Muscle layer of duodenum (tissue), 2 donors: ENCODE data around the gene NCKAP1.

Experiments
- H3K27ac ChIP-seq: one replicate; pipeline ENCODE4 v1.7.0; 2013; ENCODE audit warnings: mild to moderate bottlenecking, low read length
- H3K27me3 ChIP-seq: one replicate; pipeline ENCODE4 v1.7.0; 2013; ENCODE audit warnings: low read depth, mild to moderate bottlenecking, control low read depth, low read length
- H3K36me3 ChIP-seq, 2 donors: one replicate each; pipeline ENCODE4 v1.7.0; 2013; ENCODE audit warnings: low read length in 2 of 2, control low read depth in 1 of 2, mild to moderate bottlenecking in 1 of 2; ENCODE audit not compliant: insufficient read depth in 2 of 2, control insufficient read depth in 1 of 2
- H3K4me1 ChIP-seq, 2 donors: one replicate each; pipeline ENCODE4 v1.7.0; 2013; ENCODE audit warnings: low read length in 2 of 2, mild to moderate bottlenecking in 2 of 2, control low read depth in 1 of 2, moderate library complexity in 1 of 2; ENCODE audit not compliant: insufficient read depth in 2 of 2, control insufficient read depth in 1 of 2
- H3K4me3 ChIP-seq, 2 donors: one replicate each; pipeline ENCODE4 v1.7.0; 2013; ENCODE audit warnings: low read length in 2 of 2, low read depth in 1 of 2, mild to moderate bottlenecking in 1 of 2
- H3K9me3 ChIP-seq, 2 donors: one replicate each; pipeline ENCODE4 v1.7.0; 2013; ENCODE audit warnings: low read length in 2 of 2, control low read depth in 1 of 2, mild to moderate bottlenecking in 1 of 2; ENCODE audit not compliant: control insufficient read depth in 1 of 2
- donor health status: healthy.

The NCKAP1 gene

GRCh38 chr2:182918961-182919652, 119.2 kb downstream of the NCKAP1 start:
- Histone ChIP-seq H3K9me3 (no peaks in the 10 kb centered on the region), H3K27ac (no peak overlapping the region), H3K4me3 (no peak overlapping the region), H3K36me3 (peaks cover 10 to 25% of the 10 kb centered on the region in 2 donors), H3K27me3 (no peaks in the 10 kb centered on the region), H3K4me1 (peaks cover 0 to 6% of the 10 kb centered on the region in 2 donors)

- no peaks in the 10 kb centered on the region for H3K9me3 ChIP-seq
- no peak overlapping the region for H3K4me3 ChIP-seq
- no peaks in the 10 kb centered on the region for H3K27me3 ChIP-seq
- H3K4me1 ChIP-seq = peaks cover 0 to 6% of the 10 kb centered on the region in 2 donors
- no peak overlapping the region for H3K27ac ChIP-seq
- peaks cover 10 to 31% of the 10 kb centered on the region in 2 donors for H3K36me3 ChIP-seq
Measured at GRCh38 chr2:182917924-182918323, 120.3 kb downstream of the NCKAP1 start.

GRCh38 chr2:182916417-182916816, 121.8 kb downstream of the NCKAP1 start:
- H3K4me3 ChIP-seq = no peak overlapping the region
- H3K36me3 ChIP-seq = peaks cover 14 to 34% of the 10 kb centered on the region in 2 donors
- no peaks in the 10 kb centered on the region for H3K9me3 ChIP-seq
- no peak overlapping the region for H3K27ac ChIP-seq
- no peaks in the 10 kb centered on the region for H3K27me3 ChIP-seq
- peaks cover 0 to 11% of the 10 kb centered on the region in 2 donors for H3K4me1 ChIP-seq

GRCh38 chr2:182915369-182916326, 122.6 kb downstream of the NCKAP1 start:
- H3K36me3 ChIP-seq = peaks cover 14 to 34% of the 10 kb centered on the region in 2 donors
- no peaks in the 10 kb centered on the region for H3K9me3 ChIP-seq
- H3K27me3 ChIP-seq = no peaks in the 10 kb centered on the region
- no peak overlapping the region for H3K27ac ChIP-seq
- peaks cover 0 to 11% of the 10 kb centered on the region in 2 donors for H3K4me1 ChIP-seq
- no peak overlapping the region for H3K4me3 ChIP-seq

- Histone ChIP-seq H3K9me3 (no peaks in the 10 kb centered on the region), H3K27me3 (no peaks in the 10 kb centered on the region), H3K27ac (no peak overlapping the region), H3K4me3 (no peak overlapping the region), H3K36me3 (peaks cover 14 to 34% of the 10 kb centered on the region in 2 donors), H3K4me1 (peaks cover 0 to 11% of the 10 kb centered on the region in 2 donors)
Measured at GRCh38 chr2:182914852-182915251, 123.4 kb downstream of the NCKAP1 start.

- H3K9me3 ChIP-seq = no peaks in the 10 kb centered on the region
- no peak overlapping the region for H3K27ac ChIP-seq
- peaks cover 14 to 29% of the 10 kb centered on the region in 2 donors for H3K36me3 ChIP-seq
- H3K4me1 ChIP-seq = peaks cover 0 to 11% of the 10 kb centered on the region in 2 donors
- no peaks in the 10 kb centered on the region for H3K27me3 ChIP-seq
- H3K4me3 ChIP-seq = no peak overlapping the region
Measured at GRCh38 chr2:182913064-182913463, 125.2 kb downstream of the NCKAP1 start.

GRCh38 chr2:182912518-182912915, 125.7 kb downstream of the NCKAP1 start:
- H3K27me3 ChIP-seq = no peaks in the 10 kb centered on the region
- H3K9me3 ChIP-seq = no peaks in the 10 kb centered on the region
- no peak overlapping the region for H3K27ac ChIP-seq
- peaks cover 14 to 29% of the 10 kb centered on the region in 2 donors for H3K36me3 ChIP-seq
- peaks cover 0 to 11% of the 10 kb centered on the region in 2 donors for H3K4me1 ChIP-seq
- H3K4me3 ChIP-seq = no peak overlapping the region

- no peak overlapping the region for H3K4me3 ChIP-seq
- peaks cover 0 to 11% of the 10 kb centered on the region in 2 donors for H3K4me1 ChIP-seq
- peaks cover 14 to 29% of the 10 kb centered on the region in 2 donors for H3K36me3 ChIP-seq
- H3K27me3 ChIP-seq = no peaks in the 10 kb centered on the region
- H3K27ac ChIP-seq = no peak overlapping the region
- H3K9me3 ChIP-seq = no peaks in the 10 kb centered on the region
Measured at GRCh38 chr2:182911813-182912517, 126.3 kb downstream of the NCKAP1 start.

GRCh38 chr2:182910965-182911364, 127.3 kb downstream of the NCKAP1 start:
- no peaks in the 10 kb centered on the region for H3K27me3 ChIP-seq
- no peak overlapping the region for H3K4me3 ChIP-seq
- no peak overlapping the region for H3K27ac ChIP-seq
- peaks cover 0 to 11% of the 10 kb centered on the region in 2 donors for H3K4me1 ChIP-seq
- H3K9me3 ChIP-seq = no peaks in the 10 kb centered on the region
- H3K36me3 ChIP-seq = peaks cover 14 to 26% of the 10 kb centered on the region in 2 donors

- Histone ChIP-seq H3K27me3 (no peaks in the 10 kb centered on the region), H3K27ac (no peak overlapping the region), H3K4me3 (no peak overlapping the region), H3K36me3 (peaks cover 4 to 12% of the 10 kb centered on the region in 2 donors), H3K9me3 (no peaks in the 10 kb centered on the region), H3K4me1 (peaks cover 0 to 1% of the 10 kb centered on the region in 2 donors)
Measured at GRCh38 chr2:182907081-182907830, 131.0 kb downstream of the NCKAP1 start.
